Neural cell (in vitro differentiated cells): ENCODE results near the gene ARID1B. TPM values are rescaled to one million over a fixed set of nuclear protein-coding genes. Genes with fewer than 3 reads are reported as not detected.

Experiments
- H2AFZ ChIP-seq: fragments of 200-600, 300-800 bp; sonication (generic), shearing (Covaris generic); 2 replicates; pipeline ENCODE4 v1.6.0; 2014; ENCODE audit warnings: low read depth, mild to moderate bottlenecking, antibody characterized with exemption, low read length, moderate library complexity
- H3F3A ChIP-seq: fragments of 200-600 bp; shearing (Covaris generic); 2 replicates; pipeline ENCODE4 v1.6.1; 2016; ENCODE audit warnings: mild to moderate bottlenecking, moderate library complexity, mixed read lengths, antibody characterized with exemption, low read length; ENCODE audit not compliant: insufficient read depth, poor library complexity, severe bottlenecking
- H3K27ac ChIP-seq: fragments of 200-600, 300-800 bp; sonication (generic), shearing (Covaris generic); 2 replicates; pipeline ENCODE4 v1.5.1; 2014; ENCODE audit warnings: mild to moderate bottlenecking, low read length, moderate library complexity
- H3K27me3 ChIP-seq: fragments of 300-800, 200-600 bp; sonication (generic), shearing (Covaris generic); 2 replicates; pipeline ENCODE4 v1.6.0; 2014; ENCODE audit warnings: mild to moderate bottlenecking, low read depth, low read length, moderate library complexity; ENCODE audit not compliant: insufficient read depth
- H3K36me3 ChIP-seq: fragments of 300-800, 200-600 bp; sonication (generic), shearing (Covaris generic); 2 replicates; pipeline ENCODE4 v1.5.1; 2014; ENCODE audit warnings: mild to moderate bottlenecking, antibody characterized with exemption, low read length, moderate library complexity; ENCODE audit not compliant: insufficient read depth
- H3K4me2 ChIP-seq: fragments of 300-800, 200-600 bp; sonication (generic), shearing (Covaris generic); 2 replicates; pipeline ENCODE4 v1.6.0; 2014; ENCODE audit warnings: mild to moderate bottlenecking, low read length
- H3K4me3 ChIP-seq: fragments of 300-800, 200-600 bp; sonication (generic), shearing (Covaris generic); 2 replicates; pipeline ENCODE4 v1.5.1; 2014; ENCODE audit warnings: mild to moderate bottlenecking, low read length, moderate library complexity
- H3K79me2 ChIP-seq: fragments of 200-600 bp; shearing (Covaris generic); replicated peaks from 2 replicates; pipeline ENCODE4 v1.6.0; 2014; ENCODE audit warnings: mild to moderate bottlenecking, low read length, moderate library complexity; ENCODE audit not compliant: insufficient read depth
- H3K9ac ChIP-seq: fragments of 300-800, 200-600 bp; sonication (generic), shearing (Covaris generic); 2 replicates; pipeline ENCODE4 v1.6.1; 2016; ENCODE audit warnings: mild to moderate bottlenecking, low read length, mixed read lengths
- H3K9me2 ChIP-seq: fragments of 200-600 bp; shearing (Covaris generic); 2 replicates; pipeline ENCODE4 v1.6.1; 2016; ENCODE audit warnings: mild to moderate bottlenecking, low read length, mixed read lengths; ENCODE audit not compliant: insufficient read depth
- H3K9me3 ChIP-seq: fragments of 200-600, 300-800 bp; sonication (generic), shearing (Covaris generic); 2 replicates; pipeline ENCODE4 v1.6.1; 2016; ENCODE audit warnings: mild to moderate bottlenecking, mixed run types, low read length, moderate library complexity, mixed read lengths
- H4K20me1 ChIP-seq: fragments of 200-600 bp; shearing (Covaris generic); 2 replicates; pipeline ENCODE4 v1.6.1; 2016; ENCODE audit warnings: mild to moderate bottlenecking, mixed run types; ENCODE audit not compliant: insufficient read depth
- CTCF ChIP-seq: fragments of 450-650 bp; IDR thresholded peaks from 2 replicates; pipeline ENCODE4 v1.5.1; 2014; ENCODE audit warnings: antibody characterized with exemption, mild to moderate bottlenecking, moderate library complexity; ENCODE audit not compliant: poor library complexity, severe bottlenecking
- EP300 ChIP-seq: fragments of 450-650 bp; conservative IDR thresholded peaks from 2 replicates; pipeline ENCODE4 v1.6.1; 2014; ENCODE audit warnings: antibody characterized with exemption, mild to moderate bottlenecking, moderate library complexity; ENCODE audit not compliant: poor library complexity, severe bottlenecking
- EZH2 ChIP-seq: fragments of 200-600, 300-800 bp; shearing (Covaris generic), sonication (generic); IDR thresholded peaks from 2 replicates; pipeline ENCODE4 v1.6.1; 2014; ENCODE audit warnings: antibody characterized with exemption, low read length, borderline replicate concordance, mild to moderate bottlenecking; ENCODE audit not compliant: insufficient read depth, poor library complexity, severe bottlenecking
- MXI1 ChIP-seq: fragments of 450-650 bp; conservative IDR thresholded peaks from 2 replicates; pipeline ENCODE4 v1.6.1; 2014; ENCODE audit warnings: antibody characterized with exemption, mild to moderate bottlenecking; ENCODE audit not compliant: poor library complexity, severe bottlenecking
- POLR2AphosphoS5 ChIP-seq: IDR thresholded peaks from 2 replicates; pipeline ENCODE4 v1.6.1; 2012
- RAD21 ChIP-seq: fragments of 450-650 bp; conservative IDR thresholded peaks from 2 replicates; pipeline ENCODE4 v1.6.1; 2014; ENCODE audit warnings: antibody characterized with exemption, mild to moderate bottlenecking, moderate library complexity
- REST ChIP-seq: IDR thresholded peaks from 2 replicates; pipeline ENCODE4 v1.6.1; 2012; ENCODE audit warnings: borderline replicate concordance
- SMC3 ChIP-seq: fragments of 450-650 bp; conservative IDR thresholded peaks from 2 replicates; pipeline ENCODE4 v1.6.1; 2014; ENCODE audit warnings: antibody characterized with exemption, mild to moderate bottlenecking, moderate library complexity; ENCODE audit not compliant: poor library complexity
- TAF1 ChIP-seq: IDR thresholded peaks from 2 replicates; pipeline ENCODE4 v1.6.1; 2012; ENCODE audit warnings: low read depth
- polyA plus RNA-seq: library from polyadenylated mRNA; depleted of rRNA; stranded (reverse); fragments of >200 nt; gene quantifications from 2 replicates; pipeline ENCODE4 v1.2.3, GENCODE V29; 2014

Gene ARID1B
- polyA plus RNA-seq, 1 donor from 2014 or later, result 35.0 TPM

- peaks cover 93% of the 10 kb centered on the region for H3K79me2 ChIP-seq
- H3K4me2 ChIP-seq, result no peak overlapping the region
- H3K27ac ChIP-seq, result no peak overlapping the region
- H2AFZ ChIP-seq, result no peak overlapping the region
- H3K9ac ChIP-seq, result no peak overlapping the region
- no peaks in the 10 kb centered on the region for H3K36me3 ChIP-seq
- no peaks in the 10 kb centered on the region for H3K9me3 ChIP-seq
- TF ChIP-seq TAF1 (no peak), POLR2AphosphoS5 (no peak), RAD21 (no peak), EP300 (no peak), CTCF (no peak), MXI1 (no peak), EZH2 (no peak), SMC3 (no peak), REST (no peak)
- no peaks in the 10 kb centered on the region for H3K27me3 ChIP-seq
- H3K9me2 ChIP-seq, result no peaks in the 10 kb centered on the region
- no peaks in the 10 kb centered on the region for H3F3A ChIP-seq
- H3K4me3 ChIP-seq, result no peak overlapping the region
- peaks cover 17% of the 10 kb centered on the region for H4K20me1 ChIP-seq
These were observed 29.9 kb downstream of the ARID1B start for GRCh38 chr6:156807028-156807427.

GRCh38 chr6:156807795-156808194, 30.6 kb downstream of the ARID1B start:
- Histone ChIP-seq H3K4me2 (no peak overlapping the region), H3K9me3 (no peaks in the 10 kb centered on the region), H2AFZ (no peak overlapping the region), H3F3A (no peaks in the 10 kb centered on the region), H3K36me3 (no peaks in the 10 kb centered on the region), H3K9ac (no peak overlapping the region), H3K4me3 (no peak overlapping the region), H3K79me2 (peaks cover 93% of the 10 kb centered on the region), H3K27ac (no peak overlapping the region), H4K20me1 (peaks cover 17% of the 10 kb centered on the region), H3K9me2 (no peaks in the 10 kb centered on the region), H3K27me3 (no peaks in the 10 kb centered on the region)
- no peak for TF ChIP-seq TAF1
- no peak for TF ChIP-seq RAD21
- no peak for TF ChIP-seq REST
- TF ChIP-seq POLR2AphosphoS5, result no peak
- no peak for TF ChIP-seq MXI1
- no peak for TF ChIP-seq EP300
- TF ChIP-seq CTCF, result no peak
- no peak for TF ChIP-seq EZH2
- no peak for TF ChIP-seq SMC3
